HL-60 (cell line): ENCODE data around the gene HES5.

Source experiments
- DNase-seq, 2 experiments: peaks; one replicate each; pipeline ENCODE4 v3.0.0-alpha.2; 2010 to 2020; ENCODE audit warnings: low read depth in 1 of 2, low spot score in 1 of 2
- H3K27ac ChIP-seq: fragments of 250-450 bp; sonication (Bioruptor Pico); replicated peaks from 2 replicates; pipeline ENCODE4 v1.5.1; 2020; ENCODE audit warnings: mild to moderate bottlenecking, moderate library complexity
- H3K27me3 ChIP-seq: fragments of 250-450 bp; sonication (Bioruptor Pico); 2 replicates; pipeline ENCODE4 v1.5.1; 2021; ENCODE audit warnings: mild to moderate bottlenecking, moderate library complexity; ENCODE audit not compliant: insufficient read depth, poor library complexity, severe bottlenecking
- H3K4me3 ChIP-seq: replicated peaks from 2 replicates; pipeline ENCODE4 v1.5.1; 2011; ENCODE audit warnings: mild to moderate bottlenecking, control low read depth, low read length; ENCODE audit not compliant: insufficient read depth
- CTCF ChIP-seq: IDR thresholded peaks from one replicate; pipeline ENCODE4 v1.5.1; 2011; ENCODE audit warnings: low read length, control low read depth, inconsistent platforms; ENCODE audit not compliant: insufficient read depth
- GABPA ChIP-seq: IDR thresholded peaks from 2 replicates; pipeline ENCODE4 v1.6.1; 2012; ENCODE audit warnings: low read depth
- POLR2AphosphoS5 ChIP-seq: IDR thresholded peaks from 2 replicates; pipeline ENCODE4 v1.6.1; 2012; ENCODE audit warnings: low read depth
- REST ChIP-seq: IDR thresholded peaks from 2 replicates; pipeline ENCODE4 v1.6.1; 2012; ENCODE audit warnings: low read depth; ENCODE audit not compliant: insufficient replicate concordance
- SPI1 ChIP-seq: IDR thresholded peaks from 2 replicates; pipeline ENCODE4 v1.6.1; 2012; ENCODE audit warnings: low read depth, mild to moderate bottlenecking, borderline replicate concordance

The HES5 gene

GRCh38 chr1:2556277-2556677 is 26.2 kb upstream of the HES5 start, which contains the start of gene TNFRSF14:
Gene TNFRSF14, plus strand, starts transcription at chr1:2556371. Its CDS starts 294 bp downstream, at chr1:2556665.
- Histone ChIP-seq H3K27me3 (no peaks in the 10 kb centered on the region), H3K27ac (peak within 1 kb of the TSS; percentile 99), H3K4me3 (peak within 1 kb of the TSS; percentile 55)
- TF ChIP-seq POLR2AphosphoS5 (no peak), SPI1 (peak; percentile 29; the same call in 1 of the 2 replicates), CTCF (no peak), GABPA (no peak), REST (peak; percentile 38)
- peak in 1 of 2 experiments; percentile 59 for DNase-seq

- H3K27ac ChIP-seq = peak overlapping the region; percentile 99
- H3K4me3 ChIP-seq = peak overlapping the region; percentile 55
- DNase-seq = peak; percentile 82 to 92
- H3K27me3 ChIP-seq = no peaks in the 10 kb centered on the region
- TF ChIP-seq GABPA (no peak), POLR2AphosphoS5 (peak; percentile 78), SPI1 (peak; percentile 63; the same call in 1 of the 2 replicates), CTCF (no peak), REST (peak; percentile 42)
Measured at GRCh38 chr1:2555634-2556276, 25.7 kb upstream of the HES5 start.

GRCh38 chr1:2554621-2555387 is 24.7 kb upstream of the HES5 start:
- H3K27ac ChIP-seq = peak overlapping the region; percentile 99

More at GRCh38 chr1:2554621-2555387, 24.7 kb upstream of the HES5 start:
- Histone ChIP-seq H3K27me3 (no peaks in the 10 kb centered on the region), H3K4me3 (no peak overlapping the region)
- DNase-seq = peak in 1 of 2 experiments; percentile 60
- no peak for TF ChIP-seq GABPA
- no peak for TF ChIP-seq REST
- TF ChIP-seq CTCF = peak; percentile 2
